ENCODE measurements around the gene RHD.
"Not testable (repeated sequence)": the region's sequence is repeated elsewhere in the genome, so short reads cannot be mapped to it uniquely, and the experiment has no call there.

Gene RHD

GRCh38 chr1:25259813-25260212 is 12.5 kb upstream of the RHD start:
- not testable (repeated sequence) for DNase-seq

- not testable (repeated sequence) for DNase-seq
These were observed 12.0 kb upstream of the RHD start for GRCh38 chr1:25260336-25260735.

- DNase-seq = not testable (repeated sequence)
These were observed 5.6 kb upstream of the RHD start for GRCh38 chr1:25266554-25267287.

GRCh38 chr1:25267288-25268142 is 4.8 kb upstream of the RHD start:
- DNase-seq = peak; percentile 90

GRCh38 chr1:25268143-25268760 is 4.1 kb upstream of the RHD start:
- not testable (repeated sequence) for DNase-seq

GRCh38 chr1:25275648-25276047 is 3.3 kb downstream of the RHD start:
- DNase-seq = not testable (repeated sequence)

- not testable (repeated sequence) for DNase-seq
These were observed 5.0 kb downstream of the RHD start for GRCh38 chr1:25277295-25277694.

GRCh38 chr1:25278358-25278757 is 6.0 kb downstream of the RHD start:
- not testable (repeated sequence) for DNase-seq

GRCh38 chr1:25278790-25279189 is 6.5 kb downstream of the RHD start:
- DNase-seq = not testable (repeated sequence)

- not testable (repeated sequence) for DNase-seq
These were observed 7.4 kb downstream of the RHD start for GRCh38 chr1:25279693-25280111.

- not testable (repeated sequence) for DNase-seq
These were observed 13.6 kb downstream of the RHD start for GRCh38 chr1:25285862-25286261.

- DNase-seq = not testable (repeated sequence)
These were observed 14.9 kb downstream of the RHD start for GRCh38 chr1:25287164-25287563.

GRCh38 chr1:25288573-25289101 is 16.3 kb downstream of the RHD start:
- DNase-seq = not testable (repeated sequence)

- peak; percentile 5 for DNase-seq
These were observed 17.7 kb downstream of the RHD start for GRCh38 chr1:25290043-25290442.

GRCh38 chr1:25293426-25293825 is 21.1 kb downstream of the RHD start:
- DNase-seq = not testable (repeated sequence)

- DNase-seq = not testable (repeated sequence)
These were observed 22.8 kb downstream of the RHD start for GRCh38 chr1:25294889-25295826.

GRCh38 chr1:25296501-25296900 is 24.2 kb downstream of the RHD start:
- DNase-seq = not testable (repeated sequence)

GRCh38 chr1:25300729-25301128 is 28.4 kb downstream of the RHD start:
- DNase-seq = not testable (repeated sequence)

- DNase-seq = not testable (repeated sequence)
These were observed 30.0 kb downstream of the RHD start for GRCh38 chr1:25302330-25302729.

- not testable (repeated sequence) for DNase-seq
These were observed 32.6 kb downstream of the RHD start for GRCh38 chr1:25304936-25305335.

GRCh38 chr1:25308168-25308567 is 35.9 kb downstream of the RHD start:
- DNase-seq = not testable (repeated sequence)

- DNase-seq = not testable (repeated sequence)
These were observed 36.8 kb downstream of the RHD start for GRCh38 chr1:25309085-25309484.
